ENCODE data around the gene TBC1D19. TPM values are rescaled to one million over a fixed set of nuclear protein-coding genes. Genes with fewer than 3 reads are reported as not detected.

Gene TBC1D19
- total and polyA plus RNA-seq, 2 of the 4 experiments (the other 2 are of a cell fraction), result 9.9 to 17.6 TPM

DNA sequence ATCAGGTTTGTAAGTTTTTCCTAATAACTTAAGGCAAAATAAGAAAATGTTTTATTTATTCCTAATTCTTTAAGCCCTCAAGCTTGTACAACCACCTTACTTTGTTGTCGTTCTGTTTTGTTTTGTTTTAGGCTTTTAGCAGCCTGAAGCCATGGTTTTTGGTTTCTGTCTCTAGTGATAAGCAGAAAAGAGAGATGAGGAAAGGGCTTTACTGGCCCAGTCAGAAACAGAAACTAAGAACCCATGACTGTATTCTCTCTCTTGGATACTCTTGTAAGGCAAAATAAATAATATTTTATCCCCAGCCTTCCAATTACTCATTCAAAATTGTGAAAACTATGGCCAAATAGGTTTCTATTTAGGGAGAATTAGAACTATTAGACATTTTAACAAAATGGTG is 29.4 kb downstream of the TBC1D19 start:
- Histone ChIP-seq H3K18ac (ENCODE audit: low read depth, low read length) (no peak overlapping the region), H3K4me3 (ENCODE audit: insufficient read depth, low read depth, low read length) (no peak overlapping the region), H3K79me1 (ENCODE audit: low read depth in 1 of 2, low read length in 2 of 2) (peaks cover 12 to 21% of the 10 kb centered on the region in 2 experiments), H4K91ac (ENCODE audit: insufficient read depth, low read depth, low read length) (no peak overlapping the region), H3K9me1 (ENCODE audit: insufficient read depth, low read length) (no peaks in the 10 kb centered on the region), H3K9ac (ENCODE audit: low read depth, low read length) (no peak overlapping the region), H2BK20ac (ENCODE audit: low read depth, low read length) (no peak overlapping the region), H3K4me2 (ENCODE audit: low read depth, low read length) (peak overlapping the region; percentile 32; the same call in 1 of the 2 replicates), H3K4ac (ENCODE audit: low read depth, low read length) (no peak overlapping the region), H2BK15ac (ENCODE audit: low read depth, low read length) (no peak overlapping the region), H3K9me3 (ENCODE audit: control insufficient read depth, insufficient read depth, low read length) (no peaks in the 10 kb centered on the region), H2AFZ (replicated peaks; ENCODE audit: low read length, poor library complexity) (no peak overlapping the region), H2BK120ac (ENCODE audit: low read depth, low read length) (no peak overlapping the region), H2BK5ac (ENCODE audit: low read depth, low read length, poor library complexity, severe bottlenecking) (peak overlapping the region; percentile 33), H3K14ac (replicated peaks; ENCODE audit: low read depth, low read length) (no peak overlapping the region), H4K5ac (ENCODE audit: low read depth, low read length) (no peak overlapping the region), H4K20me1 (ENCODE audit: insufficient read depth, low read length) (no peaks in the 10 kb centered on the region), H2AK9ac (replicated peaks; ENCODE audit: low read depth, low read length, poor library complexity) (no peak overlapping the region), H3K27me3 (ENCODE audit: control insufficient read depth, insufficient read depth, low read length) (no peaks in the 10 kb centered on the region), H2AK5ac (ENCODE audit: low read depth, low read length) (no peak overlapping the region), H3K4me1 (ENCODE audit: control insufficient read depth, insufficient read depth, low read length) (peaks cover 2% of the 10 kb centered on the region; the same call in 1 of the 2 replicates), H3K36me3 (ENCODE audit: control insufficient read depth, insufficient read depth, low read length) (peaks cover 2% of the 10 kb centered on the region; the same call in 1 of the 2 replicates), H3K23ac (ENCODE audit: low read depth, low read length) (0 out of 2 replicates have a peak overlapping the region, but pooled peaks have one; percentile 11), H3K56ac (ENCODE audit: extremely low read depth, insufficient read depth, low read length) (no peak overlapping the region), H3K27ac (ENCODE audit: insufficient read depth, low read length) (no peak overlapping the region), H4K8ac (ENCODE audit: low read depth in 2 of 2, low read length in 2 of 2) (no peak overlapping the region)
- intact Hi-C loops (cut with micrococcal nuclease), result no loop called here
- WGBS, 2 experiments (ENCODE audit: extremely low coverage in 2 of 2, insufficient read length in 1 of 2), result no CpG with 5 or more reads among the region's 1 CpG
- DNase-seq (peak; percentile 37), ATAC-seq (ENCODE audit: low read depth) (no peak)
- in situ Hi-C loops (cut with MboI; ENCODE audit: low sequenced_read_pairs), result no loop called here
- dilution Hi-C loops (cut with HindIII; ENCODE audit: low sequenced_read_pairs, unreplicated experiment), result no loop called here
- POLR2A ChIA-PET (ENCODE audit: unreplicated experiment), result no interaction called here
- TF ChIP-seq POLR2A (IDR thresholded peaks at IDR 0.05; ENCODE audit: low read depth, low read length), result no peak
- TF ChIP-seq MAZ (IDR thresholded peaks at IDR 0.05; ENCODE audit: borderline replicate concordance, low read depth, low read length), result no peak
- TF ChIP-seq, protein P1, sequence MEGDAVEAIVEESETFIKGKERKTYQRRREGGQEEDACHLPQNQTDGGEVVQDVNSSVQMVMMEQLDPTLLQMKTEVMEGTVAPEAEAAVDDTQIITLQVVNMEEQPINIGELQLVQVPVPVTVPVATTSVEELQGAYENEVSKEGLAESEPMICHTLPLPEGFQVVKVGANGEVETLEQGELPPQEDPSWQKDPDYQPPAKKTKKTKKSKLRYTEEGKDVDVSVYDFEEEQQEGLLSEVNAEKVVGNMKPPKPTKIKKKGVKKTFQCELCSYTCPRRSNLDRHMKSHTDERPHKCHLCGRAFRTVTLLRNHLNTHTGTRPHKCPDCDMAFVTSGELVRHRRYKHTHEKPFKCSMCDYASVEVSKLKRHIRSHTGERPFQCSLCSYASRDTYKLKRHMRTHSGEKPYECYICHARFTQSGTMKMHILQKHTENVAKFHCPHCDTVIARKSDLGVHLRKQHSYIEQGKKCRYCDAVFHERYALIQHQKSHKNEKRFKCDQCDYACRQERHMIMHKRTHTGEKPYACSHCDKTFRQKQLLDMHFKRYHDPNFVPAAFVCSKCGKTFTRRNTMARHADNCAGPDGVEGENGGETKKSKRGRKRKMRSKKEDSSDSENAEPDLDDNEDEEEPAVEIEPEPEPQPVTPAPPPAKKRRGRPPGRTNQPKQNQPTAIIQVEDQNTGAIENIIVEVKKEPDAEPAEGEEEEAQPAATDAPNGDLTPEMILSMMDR (conservative IDR thresholded peaks at IDR 0.05; ENCODE audit: low read depth, low read length), result no peak
- no peak for TF ChIP-seq FOS (IDR thresholded peaks at IDR 0.05; ENCODE audit: low read depth, low read length)
- TF ChIP-seq CEBPB (IDR thresholded peaks at IDR 0.05; ENCODE audit: low read depth, low read length), result no peak
- no peak for TF ChIP-seq RFX5 (IDR thresholded peaks at IDR 0.05; ENCODE audit: low read depth, low read length)
- TF ChIP-seq, protein P2, sequence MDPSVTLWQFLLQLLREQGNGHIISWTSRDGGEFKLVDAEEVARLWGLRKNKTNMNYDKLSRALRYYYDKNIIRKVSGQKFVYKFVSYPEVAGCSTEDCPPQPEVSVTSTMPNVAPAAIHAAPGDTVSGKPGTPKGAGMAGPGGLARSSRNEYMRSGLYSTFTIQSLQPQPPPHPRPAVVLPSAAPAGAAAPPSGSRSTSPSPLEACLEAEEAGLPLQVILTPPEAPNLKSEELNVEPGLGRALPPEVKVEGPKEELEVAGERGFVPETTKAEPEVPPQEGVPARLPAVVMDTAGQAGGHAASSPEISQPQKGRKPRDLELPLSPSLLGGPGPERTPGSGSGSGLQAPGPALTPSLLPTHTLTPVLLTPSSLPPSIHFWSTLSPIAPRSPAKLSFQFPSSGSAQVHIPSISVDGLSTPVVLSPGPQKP (IDR thresholded peaks at IDR 0.05; ENCODE audit: borderline replicate concordance, low read depth, low read length), result no peak
- no peak for TF ChIP-seq RCOR1 (IDR thresholded peaks at IDR 0.05; ENCODE audit: insufficient replicate concordance, low read length)
- TF ChIP-seq NFE2L2 (IDR thresholded peaks at IDR 0.05; ENCODE audit: low read depth, low read length), result no peak
- TF ChIP-seq BHLHE40 (IDR thresholded peaks at IDR 0.05; ENCODE audit: low read depth, low read length), result no peak
- TF ChIP-seq MXI1 (IDR thresholded peaks at IDR 0.05; ENCODE audit: borderline replicate concordance, low read depth, low read length), result no peak
- no peak for TF ChIP-seq CHD1 (IDR thresholded peaks at IDR 0.05; ENCODE audit: low read depth, low read length)
- TF ChIP-seq RAD21 (IDR thresholded peaks at IDR 0.05; ENCODE audit: low read length), result no peak
- TF ChIP-seq, protein P3, sequence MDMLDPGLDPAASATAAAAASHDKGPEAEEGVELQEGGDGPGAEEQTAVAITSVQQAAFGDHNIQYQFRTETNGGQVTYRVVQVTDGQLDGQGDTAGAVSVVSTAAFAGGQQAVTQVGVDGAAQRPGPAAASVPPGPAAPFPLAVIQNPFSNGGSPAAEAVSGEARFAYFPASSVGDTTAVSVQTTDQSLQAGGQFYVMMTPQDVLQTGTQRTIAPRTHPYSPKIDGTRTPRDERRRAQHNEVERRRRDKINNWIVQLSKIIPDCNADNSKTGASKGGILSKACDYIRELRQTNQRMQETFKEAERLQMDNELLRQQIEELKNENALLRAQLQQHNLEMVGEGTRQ (IDR thresholded peaks at IDR 0.05; ENCODE audit: low read depth, low read length), result no peak
- no peak for TF ChIP-seq SMC3 (IDR thresholded peaks at IDR 0.05; ENCODE audit: low read depth, low read length)
- TF ChIP-seq MAFK (IDR thresholded peaks at IDR 0.05; ENCODE audit: low read depth, low read length), result no peak
- CTCF ChIA-PET, result no interaction called here
- no TSS peak for BruUV-seq (replicated peaks)

Data from IMR-90 (cell line).